Right kidney (tissue), 1 donor: ENCODE results near the gene CSKMT.

Source experiments
- DNase-seq: peaks from one replicate; pipeline ENCODE4 v3.0.0-alpha.2; 2016

Gene CSKMT

GRCh38 chr11:62716206-62716605 lies 51.1 kb downstream of the CSKMT start:
- no peak for DNase-seq

- no peak for DNase-seq
These were observed 51.7 kb downstream of the CSKMT start for GRCh38 chr11:62716816-62717215.
